DMS153 (cell line): ENCODE results near the gene PFKP.
"Not testable (repeated sequence)": the region's sequence is repeated elsewhere in the genome, so short reads cannot be mapped to it uniquely, and the experiment has no call there.

Experiments
- DNase-seq: peaks from one replicate; lab custom pipeline; 2025; lab: John Stamatoyannopoulos, UW

Gene PFKP

DNA sequence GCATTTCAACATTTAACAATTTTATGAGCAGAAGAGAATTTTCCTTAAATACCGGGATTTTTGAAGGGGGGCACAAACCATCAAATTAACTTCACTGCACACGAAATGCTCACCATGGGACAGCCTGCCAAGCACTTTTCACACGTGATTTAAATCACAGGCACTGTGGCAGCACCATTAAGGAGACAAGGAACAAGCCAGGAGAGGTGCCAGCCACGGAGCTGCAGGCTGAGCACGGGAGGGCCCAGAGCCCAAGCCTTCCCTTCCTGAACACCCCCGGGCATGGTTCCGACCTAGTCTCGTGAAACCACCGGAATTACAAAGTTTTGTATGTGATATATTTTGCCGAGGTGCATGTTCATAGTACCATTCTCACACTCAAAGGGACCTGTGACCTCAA, 91.8 kb downstream of the PFKP start:
- DNase-seq, result no peak

DNA sequence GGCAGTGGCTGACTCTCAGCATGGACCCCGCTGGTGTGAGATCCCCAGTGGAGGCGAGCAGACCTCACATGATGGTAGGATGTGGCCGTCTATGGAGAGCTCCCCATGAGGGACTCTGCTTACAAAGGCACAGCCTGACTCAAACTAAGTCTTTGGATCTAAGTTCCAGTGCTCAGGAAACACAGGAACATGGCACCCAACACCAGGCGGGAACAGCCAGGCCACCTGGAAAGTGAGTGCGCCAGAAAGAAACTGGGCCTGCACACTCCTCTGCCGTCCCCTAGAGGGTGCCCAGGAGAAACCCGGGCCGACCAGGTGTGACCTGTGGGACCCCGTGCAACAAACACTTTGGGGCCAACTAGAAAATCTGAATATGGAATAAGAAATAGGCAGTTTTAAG, 95.2 kb downstream of the PFKP start:
- DNase-seq, result no peak

DNA sequence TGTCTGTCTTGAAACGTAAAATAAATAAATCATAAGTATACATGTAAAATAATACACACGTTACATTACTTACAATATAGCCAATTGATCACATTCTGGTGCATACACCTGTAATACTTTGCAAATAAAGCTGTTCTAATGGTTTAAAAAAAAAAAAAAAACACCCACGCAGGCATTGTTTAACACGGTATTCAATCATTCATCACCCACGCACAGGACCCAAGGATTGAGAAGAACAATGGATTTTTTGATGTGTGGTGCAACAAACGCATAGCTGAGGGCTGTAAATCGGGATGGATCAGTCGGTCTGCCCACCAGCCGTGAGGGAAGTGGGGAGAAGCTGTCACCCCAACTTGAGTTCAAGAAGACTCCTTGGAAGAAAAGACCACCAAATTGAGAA, 96.5 kb downstream of the PFKP start:
- DNase-seq, result no peak

DNA sequence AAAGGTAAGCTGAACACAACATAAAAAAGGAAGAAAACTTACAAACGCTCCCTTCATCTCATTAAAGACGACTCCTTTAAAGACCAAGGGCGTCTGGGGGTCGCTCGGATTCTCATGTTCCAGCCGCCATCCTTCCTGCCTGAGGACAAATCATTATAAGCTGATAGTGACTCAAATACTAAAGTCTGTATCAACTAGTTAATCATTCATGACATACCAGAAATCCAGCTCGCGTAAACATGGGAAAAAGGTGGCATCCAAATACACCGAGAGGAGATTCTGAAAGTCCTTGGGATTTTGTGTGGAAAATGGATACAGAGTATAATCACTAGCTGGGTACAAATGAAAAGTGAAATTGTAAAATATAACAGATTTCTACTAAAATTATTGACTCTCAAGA, 97.8 kb downstream of the PFKP start:
- DNase-seq, result no peak

DNA sequence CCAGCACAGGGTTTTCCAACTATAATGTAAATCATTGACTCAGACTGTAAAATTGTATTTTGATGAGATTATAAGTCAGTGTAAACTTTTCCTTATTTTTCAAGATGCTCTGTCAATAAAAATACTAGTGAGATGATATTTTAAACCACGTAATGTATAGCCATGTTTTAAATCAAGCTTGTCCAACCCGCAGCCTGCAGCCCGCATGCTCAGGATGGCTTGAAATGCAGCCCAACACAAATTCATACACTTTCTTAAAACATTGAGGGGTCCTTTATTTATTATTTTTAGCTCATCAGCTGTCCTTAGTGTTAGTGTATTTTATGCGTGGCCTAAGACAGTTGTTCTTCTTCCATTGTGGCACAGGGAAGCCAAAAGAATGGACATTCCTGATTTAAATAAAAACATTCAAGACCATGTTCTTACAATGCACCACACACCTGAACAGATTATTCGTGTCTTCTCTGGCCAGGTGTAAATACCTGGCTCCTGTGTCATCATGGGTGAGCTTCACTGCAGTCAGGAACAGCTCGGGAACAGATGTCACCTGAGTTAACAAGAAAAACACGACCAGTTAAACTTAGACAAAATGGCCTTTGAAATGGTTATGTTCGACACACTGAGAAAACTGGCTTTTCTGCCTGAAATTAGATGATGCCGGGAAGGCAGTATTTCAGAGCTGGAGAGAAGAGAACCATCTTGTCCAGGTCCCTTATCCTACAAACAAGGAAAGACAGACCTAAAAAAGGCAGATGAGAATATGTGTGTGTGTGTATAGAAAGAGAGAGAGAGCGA, 99.3 kb downstream of the PFKP start:
- no peak for DNase-seq

DNA sequence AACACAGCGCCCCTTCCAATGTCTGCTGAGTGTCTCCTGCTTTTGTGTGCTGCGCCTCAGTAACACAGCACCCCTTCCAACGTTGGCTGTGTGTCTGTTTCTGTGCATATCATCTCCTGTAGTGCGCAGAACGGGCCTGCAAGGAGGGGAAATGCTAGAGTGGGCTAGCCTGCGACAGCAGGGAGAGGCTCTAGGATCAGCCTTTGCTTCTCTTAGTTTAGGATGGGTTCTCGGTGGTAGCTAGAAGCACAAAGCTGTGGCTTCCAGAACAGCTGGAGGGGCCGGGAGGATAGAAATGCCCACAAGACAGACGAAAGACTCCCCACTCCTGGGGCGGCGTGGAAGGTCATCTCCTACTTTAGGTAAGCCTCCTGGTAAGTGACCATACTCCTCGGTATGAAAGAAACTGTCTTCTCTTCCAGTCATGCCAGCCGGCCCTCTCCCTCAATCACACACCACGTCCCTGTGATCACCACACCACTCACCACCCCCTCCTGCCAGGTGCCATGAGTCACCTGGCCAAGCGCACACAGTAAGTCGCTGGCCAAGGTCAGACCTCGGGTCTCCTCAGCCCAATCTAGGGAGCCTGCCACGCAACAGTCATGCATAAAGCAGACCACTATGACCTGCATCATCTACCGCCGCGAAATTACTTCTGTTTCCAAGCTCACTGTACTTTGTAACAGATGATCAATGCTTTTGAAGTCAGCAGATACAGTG, 100.4 kb downstream of the PFKP start:
- DNase-seq, result no peak

DNA sequence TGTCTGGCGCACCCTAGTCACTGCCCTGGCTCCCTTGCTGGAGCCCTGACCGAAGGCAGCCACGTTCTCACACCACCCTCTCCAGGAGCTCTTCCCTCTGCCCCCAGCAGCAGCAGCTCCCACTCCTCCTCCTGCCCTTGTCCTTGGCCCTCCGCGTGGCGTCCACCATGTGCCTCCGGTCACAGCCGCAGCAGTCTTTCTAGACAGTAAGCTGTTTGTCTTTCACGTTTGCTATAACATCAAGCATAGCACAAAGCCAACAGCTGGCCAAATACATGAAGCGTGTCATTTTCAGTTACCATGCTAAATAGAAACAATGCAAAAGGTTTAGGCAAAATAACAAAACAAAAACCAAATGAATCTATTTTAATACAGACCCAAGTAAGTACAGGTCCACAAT, 101.9 kb downstream of the PFKP start:
- DNase-seq, result no peak

DNA sequence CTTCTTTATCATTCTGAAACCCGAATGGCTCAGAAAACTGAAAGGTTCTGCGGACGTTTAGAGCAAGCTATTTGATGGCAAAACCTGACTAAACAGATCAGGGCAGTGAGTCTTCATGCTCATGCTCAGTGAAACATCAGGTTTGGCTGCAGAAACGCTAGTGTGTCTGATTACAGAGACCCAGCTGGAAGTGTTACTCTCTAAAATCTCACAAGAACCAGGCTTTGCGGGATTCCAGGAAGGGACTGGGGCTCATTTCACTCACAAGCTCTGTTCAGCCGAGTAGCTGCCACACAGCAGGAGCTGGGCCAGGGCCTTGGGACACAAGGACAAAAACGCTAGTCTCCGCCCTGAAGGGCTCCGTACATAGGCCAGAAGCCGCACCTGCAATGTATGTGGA, 102.3 kb downstream of the PFKP start:
- no peak for DNase-seq

DNA sequence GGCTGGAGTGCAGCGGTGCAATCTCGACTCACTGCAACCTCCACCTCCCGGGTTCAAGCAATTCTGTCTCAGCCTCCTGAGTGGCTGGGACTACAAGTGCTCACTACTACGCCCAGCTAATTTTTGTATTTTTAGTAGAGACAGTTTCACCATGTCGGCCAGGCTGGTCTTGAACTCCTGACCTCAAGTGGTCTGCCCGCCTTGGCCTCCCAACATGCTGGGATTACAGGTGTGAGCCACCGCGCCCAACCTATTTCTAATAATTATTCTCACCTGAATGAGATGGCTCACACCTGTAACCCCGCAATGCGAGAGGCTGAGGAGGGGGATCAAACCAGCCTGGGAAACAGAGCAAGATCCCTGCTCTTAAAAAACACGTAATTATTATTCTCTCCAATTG, 104.1 kb downstream of the PFKP start:
- DNase-seq, result not testable (repeated sequence)

DNA sequence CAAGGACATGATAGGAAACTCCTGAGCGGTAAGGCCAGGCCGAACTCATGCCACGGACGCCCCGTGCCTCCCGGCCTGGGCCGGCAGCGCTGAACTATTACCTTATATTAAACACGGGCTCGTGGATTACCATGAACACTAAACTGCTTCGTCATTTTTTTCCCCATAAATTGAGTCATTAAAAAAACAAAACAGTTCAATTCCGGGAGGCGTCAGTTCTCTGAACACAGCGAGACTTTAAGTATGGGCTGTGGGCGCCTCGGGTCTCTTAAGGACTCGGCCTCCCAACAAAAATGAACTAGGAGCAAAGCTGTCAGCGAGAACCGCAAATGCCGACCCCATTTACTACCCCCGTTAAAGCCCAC, 104.7 kb downstream of the PFKP start:
- DNase-seq, result no peak

DNA sequence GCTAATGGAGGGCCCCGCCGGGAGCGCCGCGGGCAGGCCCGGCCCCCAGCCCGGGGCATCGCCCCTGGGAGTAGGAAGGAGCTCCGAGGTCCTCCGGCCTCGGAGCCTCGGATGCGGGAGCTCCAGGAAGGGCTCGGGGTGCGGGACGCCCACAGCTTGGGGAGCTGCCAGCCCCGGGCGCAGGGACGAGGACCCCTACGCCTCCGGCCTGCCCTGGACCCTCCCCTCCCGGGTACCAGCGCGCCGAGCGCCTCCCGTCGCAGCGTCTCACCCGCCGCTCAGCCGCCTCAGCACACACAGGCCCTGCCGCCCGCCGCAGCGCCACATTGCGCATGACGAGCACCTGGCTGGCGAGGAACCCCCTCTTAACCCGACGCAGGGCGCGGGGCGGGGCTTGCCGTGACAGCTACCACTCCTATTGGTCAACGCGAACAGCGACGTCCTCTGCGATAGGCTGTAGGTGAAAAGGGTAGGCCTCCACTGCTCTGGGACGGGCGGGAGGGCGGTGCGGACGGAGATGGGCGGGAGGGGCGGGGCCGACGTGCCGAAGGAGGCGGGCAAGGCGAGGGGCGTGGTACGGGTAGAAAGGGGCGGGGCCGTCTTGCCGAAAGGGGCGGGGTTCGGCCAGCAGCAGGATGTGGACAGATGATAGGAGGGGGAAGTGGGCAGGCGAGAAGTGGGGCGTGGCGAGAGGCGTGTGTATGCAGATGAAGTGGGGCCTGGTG, 105.3 kb downstream of the PFKP start, which contains the start of gene PITRM1:
PITRM1 (minus strand) TSS at position 337 of the 725 bp plus-strand sequence; CDS start at position 327, 10 bp downstream.
- peak; percentile 91 for DNase-seq

DNA sequence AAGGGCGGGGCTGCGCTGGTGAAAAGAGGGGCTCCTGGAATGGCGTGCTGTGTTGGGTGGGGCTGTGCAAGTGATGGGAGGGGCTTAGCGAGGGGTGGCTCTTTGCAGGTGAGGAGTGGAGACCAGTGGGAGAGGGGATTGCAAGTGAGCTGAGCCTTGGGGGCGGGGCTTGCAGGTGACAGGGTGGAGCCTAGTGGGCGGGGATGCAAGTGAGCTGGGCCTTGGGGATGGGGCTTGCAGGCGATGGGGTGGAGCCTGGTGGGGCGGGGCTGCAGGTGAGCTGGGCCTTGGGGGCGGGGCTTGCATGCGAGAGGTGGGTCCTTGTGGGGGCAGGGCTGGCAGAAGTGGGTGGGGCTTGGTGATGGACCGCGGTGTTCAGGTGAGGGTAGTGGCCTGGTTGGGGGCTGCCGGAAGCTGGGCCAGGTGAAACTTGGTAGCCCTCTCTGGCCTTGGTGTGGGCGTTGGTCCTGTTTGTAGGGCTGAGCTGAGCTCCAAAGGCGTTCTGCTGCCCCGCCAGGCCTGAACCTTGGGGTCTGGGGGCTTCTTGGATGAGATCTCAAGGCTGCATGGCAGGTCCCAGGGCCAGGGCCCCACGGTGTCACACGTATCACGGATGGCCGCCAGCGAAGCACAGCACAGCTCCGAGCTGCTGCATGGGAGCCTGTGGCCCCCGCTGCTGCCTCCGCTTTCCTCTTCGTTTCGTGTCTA, 106.0 kb downstream of the PFKP start:
- peak; percentile 90 for DNase-seq

DNA sequence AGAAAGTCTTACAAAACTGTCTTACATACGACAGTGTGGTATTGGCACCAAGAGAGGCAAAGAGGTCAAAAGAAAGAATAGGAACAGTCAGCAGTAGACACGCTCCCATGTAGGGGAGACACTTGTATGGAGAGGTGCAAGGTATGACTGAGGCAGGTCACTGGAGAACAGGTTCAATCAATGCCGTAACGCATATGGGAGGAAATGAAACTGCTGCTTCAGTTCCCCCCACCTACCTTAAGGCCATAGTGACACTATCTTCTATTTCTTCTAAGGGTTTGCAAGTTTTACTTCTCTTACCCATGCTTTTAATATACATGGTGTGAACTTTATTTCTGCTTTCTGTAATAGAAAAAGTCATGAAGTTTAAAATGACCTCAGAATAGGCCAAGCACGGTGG, 110.7 kb downstream of the PFKP start:
- no peak for DNase-seq

DNA sequence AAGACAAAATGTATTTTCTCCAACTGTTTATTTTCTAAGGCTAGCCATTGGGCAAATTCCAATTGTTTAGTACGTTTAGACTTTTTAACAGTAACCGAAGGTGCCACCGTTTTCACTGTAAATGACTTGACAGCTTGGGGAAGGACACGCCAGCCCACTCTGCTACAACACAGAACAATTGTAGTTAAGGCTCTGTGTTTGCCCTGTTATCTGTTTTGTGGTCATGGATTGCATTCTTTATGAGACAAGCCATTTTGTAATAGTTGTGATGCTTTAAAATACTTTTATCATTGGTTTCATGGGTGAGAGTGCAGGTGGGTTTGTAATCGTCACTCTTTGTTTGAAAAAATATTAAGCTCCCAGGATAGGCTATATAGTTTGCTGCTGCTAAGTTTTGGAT, 111.8 kb downstream of the PFKP start:
- DNase-seq, result no peak

DNA sequence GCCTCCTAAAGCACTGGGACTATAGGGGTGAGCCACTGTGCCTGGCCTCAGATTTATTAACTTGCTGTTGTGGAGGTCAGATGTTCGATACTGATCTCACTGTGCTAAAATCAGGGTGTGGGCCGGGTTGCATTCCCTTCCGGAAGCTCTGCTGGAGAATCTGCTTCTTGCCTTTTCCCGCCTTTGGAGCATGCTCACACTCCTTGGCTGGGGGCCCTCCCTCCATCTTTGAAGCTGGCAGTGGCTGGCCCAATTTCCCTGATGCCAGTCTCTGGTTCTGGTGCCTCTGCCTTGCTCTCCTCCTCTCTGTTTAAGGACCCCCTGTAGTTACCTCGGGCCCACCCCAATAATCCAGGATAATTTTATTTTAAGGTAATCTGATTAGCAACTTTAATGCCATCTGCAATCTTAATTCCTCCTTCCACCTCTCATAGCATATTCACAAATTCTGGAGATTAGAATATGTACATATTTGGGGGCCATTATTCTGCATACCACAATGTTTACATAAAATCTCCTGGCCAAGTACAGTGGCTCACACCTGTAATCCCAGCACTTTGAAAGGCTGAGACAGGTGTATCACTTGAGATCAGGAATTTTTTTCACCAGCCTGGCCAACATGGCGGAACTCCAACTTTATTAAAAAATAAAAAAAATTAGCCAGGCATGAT, 113.1 kb downstream of the PFKP start:
- DNase-seq, result no peak

DNA sequence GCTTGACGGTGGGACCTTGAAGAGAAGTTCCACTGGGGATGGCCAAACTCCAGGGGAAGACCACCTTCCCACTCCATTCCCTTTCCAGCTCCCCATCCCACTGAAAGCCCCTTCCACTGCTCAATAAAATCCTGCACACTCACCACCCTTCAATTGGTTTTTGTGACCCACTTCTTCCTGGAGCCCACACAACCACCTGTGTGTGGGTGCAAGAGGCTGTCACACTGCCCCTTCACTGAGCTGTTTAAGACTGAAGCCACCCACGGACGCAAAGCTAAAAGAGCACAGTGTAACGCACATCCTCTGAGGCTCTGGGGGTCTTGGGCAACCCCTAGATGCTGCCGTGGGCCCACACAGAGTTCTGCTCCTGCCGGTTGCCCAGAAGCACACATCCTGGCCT, 118.0 kb downstream of the PFKP start:
- DNase-seq, result no peak

DNA sequence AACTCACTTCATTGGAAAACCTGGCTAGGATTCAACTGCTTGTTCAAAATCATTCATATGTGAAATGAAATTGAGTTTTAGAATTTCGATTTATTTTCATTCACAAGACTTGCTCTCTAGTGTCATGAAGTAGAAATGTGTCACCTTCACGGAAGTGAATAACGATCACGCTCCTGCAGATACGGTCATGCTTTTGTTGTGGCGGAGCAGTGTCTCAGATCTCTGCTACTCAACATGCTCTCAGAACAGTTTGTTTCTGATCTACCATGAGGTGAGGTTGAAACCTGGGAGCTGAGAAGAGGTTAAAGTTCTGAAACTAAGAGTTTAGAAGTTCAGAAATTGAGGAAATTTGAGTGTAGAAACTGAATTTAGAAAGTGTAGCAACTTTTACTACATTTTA, 119.0 kb downstream of the PFKP start:
- DNase-seq, result no peak
